Motor neuron (in vitro differentiated cells): ENCODE results near the gene MAP3K10. TPM values are rescaled to one million over a fixed set of nuclear protein-coding genes. Genes with fewer than 3 reads are reported as not detected.
A peak's percentile ranks its signal among the peaks of the same experiment; 100 is the strongest.

Experiments
- ATAC-seq, 8 experiments: fragments of 200-7000 bp; cut with Tn5 transposase; replicated peaks in 6 of 8; 2 replicates each; pipeline ENCODE4 v1.8.0; 2021; ENCODE audit warnings: mild to moderate bottlenecking in 8 of 8, moderate library complexity in 8 of 8
- H3K27ac ChIP-seq, 2 donors: fragments of 250-450 bp; sonication (Bioruptor Pico); 2 replicates each; pipeline ENCODE4 v1.9.0; 2021; ENCODE audit warnings: antibody characterized with exemption in 2 of 2, mild to moderate bottlenecking in 2 of 2, moderate library complexity in 1 of 2
- H3K4me1 ChIP-seq, 2 donors: fragments of 250-450 bp; sonication (Bioruptor Pico); replicated peaks in 1 of 2; 2 replicates each; pipeline ENCODE4 v1.6.1; 2021; ENCODE audit warnings: antibody characterized with exemption in 2 of 2, mild to moderate bottlenecking in 2 of 2, moderate library complexity in 1 of 2
- H3K4me3 ChIP-seq, 5 donors: fragments of 250-450 bp; sonication (Bioruptor Pico); 2 replicates each; pipeline ENCODE4 v1.9.0; 2021; ENCODE audit warnings: antibody characterized with exemption in 5 of 5, mild to moderate bottlenecking in 5 of 5, moderate library complexity in 4 of 5
- whole genome bisulfite sequencing, 10 experiments: fragments of 450-650 bp; shearing (Covaris generic); methylation state at CpG; one replicate each; pipeline ENCODE4 v1.0.0; 2022; 5-methylcytosine and 5-hydroxymethylcytosine counted together
- in situ Hi-C, 9 experiments: fragments of 400-800 bp; cut with MboI; loops; one replicate each; pipeline ENCODE4 v1.15.0; 2021; ENCODE audit warnings: low sequenced_read_pairs in 9 of 9, low pct_unique_long_range_greater_than_20kb in 2 of 9; ENCODE audit not compliant: unreplicated experiment in 9 of 9
- total RNA-seq, 8 experiments: library from RNA; unstranded; fragments of 300-600 nt; gene quantifications; 2 replicates each; pipeline versions ENCODE4 v1.2.3 to v1.2.4, GENCODE V29; 2022

The MAP3K10 gene
- total RNA-seq, 8 experiments from 2014 or later = 4.4 to 22.2 (median 15.9) TPM

- in situ Hi-C loops = no loop called here
- no peak overlapping the region for H3K4me3 ChIP-seq
- WGBS, 10 experiments = 80 to 100% (median 94%) methylated on average over 1 to 9 of the region's 22 CpGs; no CpG with 5 or more reads in 6 of the 10 experiments
- peaks cover 17 to 18% of the 10 kb centered on the region in 2 donors for H3K4me1 ChIP-seq
- H3K27ac ChIP-seq = no peak overlapping the region
- no peak for ATAC-seq
These were observed 43.4 kb downstream of the MAP3K10 start for GRCh38 chr19:40234429-40235237.

- Histone ChIP-seq H3K4me3 (no peak overlapping the region), H3K27ac (no peak overlapping the region), H3K4me1 (peaks cover 17 to 18% of the 10 kb centered on the region in 2 donors)
- ATAC-seq = peak in 1 of 8 experiments; percentile 28
- in situ Hi-C loops = no loop called here
- WGBS, 10 experiments = 70 to 100% (median 94%) methylated on average over 1 to 6 of the region's 30 CpGs; no CpG with 5 or more reads in 5 of the 10 experiments
These were observed 44.2 kb downstream of the MAP3K10 start for GRCh38 chr19:40235238-40236025.

- Histone ChIP-seq H3K4me1 (peaks cover 17 to 18% of the 10 kb centered on the region in 2 donors), H3K27ac (no peak overlapping the region), H3K4me3 (no peak overlapping the region)
- in situ Hi-C loops = no loop called here
- 100% methylated on average over 1 of the region's 9 CpGs; no CpG with 5 or more reads in 9 of the 10 experiments for WGBS, 10 experiments
- ATAC-seq = no peak
These were observed 44.8 kb downstream of the MAP3K10 start for GRCh38 chr19:40236026-40236355.

- no peak for ATAC-seq
- H3K4me3 ChIP-seq = no peak overlapping the region
- 72 to 100% (median 86%) methylated on average over 1 to 5 of the region's 6 CpGs; no CpG with 5 or more reads in 3 of the 10 experiments for WGBS, 10 experiments
- in situ Hi-C loops = no loop called here
- H3K4me1 ChIP-seq = peaks cover 13 to 14% of the 10 kb centered on the region in 2 donors
- no peak overlapping the region for H3K27ac ChIP-seq
These were observed 45.1 kb downstream of the MAP3K10 start for GRCh38 chr19:40236366-40236765.

- Histone ChIP-seq H3K4me3 (no peak overlapping the region), H3K4me1 (no peaks in the 10 kb centered on the region), H3K27ac (no peak overlapping the region)
- 100% methylated on average over 2 of the region's 14 CpGs; no CpG with 5 or more reads in 9 of the 10 experiments for WGBS, 10 experiments
- in situ Hi-C loops = no loop called here
- no peak for ATAC-seq
These were observed 46.6 kb downstream of the MAP3K10 start for GRCh38 chr19:40237791-40238190.

GRCh38 chr19:40238775-40239174 is 47.5 kb downstream of the MAP3K10 start:
- no peak overlapping the region for H3K27ac ChIP-seq
- in situ Hi-C loops = no loop called here
- no peak for ATAC-seq
- H3K4me3 ChIP-seq = no peak overlapping the region
- no peaks in the 10 kb centered on the region for H3K4me1 ChIP-seq
- 100% methylated on average over 2 of the region's 9 CpGs; no CpG with 5 or more reads in 9 of the 10 experiments for WGBS, 10 experiments

- WGBS, 10 experiments = 84 to 95% (median 91%) methylated on average over 3 to 7 of the region's 12 CpGs; no CpG with 5 or more reads in 6 of the 10 experiments
- Histone ChIP-seq H3K27ac (no peak overlapping the region), H3K4me1 (no peaks in the 10 kb centered on the region), H3K4me3 (no peak overlapping the region)
- no peak for ATAC-seq
- in situ Hi-C loops = no loop called here
These were observed 48.4 kb downstream of the MAP3K10 start for GRCh38 chr19:40239415-40240226.

GRCh38 chr19:40240332-40240731 is 49.1 kb downstream of the MAP3K10 start:
- 92 to 100% (median 96%) methylated on average over 1 to 5 of the region's 6 CpGs; no CpG with 5 or more reads in 4 of the 10 experiments for WGBS, 10 experiments
- in situ Hi-C loops = no loop called here
- H3K4me1 ChIP-seq = no peaks in the 10 kb centered on the region
- no peak for ATAC-seq
- H3K27ac ChIP-seq = no peak overlapping the region
- H3K4me3 ChIP-seq = no peak overlapping the region

- in situ Hi-C loops = no loop called here
- no peak for ATAC-seq
- 79 to 100% (median 94%) methylated on average over 1 to 9 of the region's 12 CpGs; no CpG with 5 or more reads in 2 of the 10 experiments for WGBS, 10 experiments
- H3K4me1 ChIP-seq = no peaks in the 10 kb centered on the region
- H3K27ac ChIP-seq = no peak overlapping the region
- no peak overlapping the region for H3K4me3 ChIP-seq
These were observed 50.0 kb downstream of the MAP3K10 start for GRCh38 chr19:40241125-40241808.

- 72 to 100% (median 88%) methylated on average over 2 to 13 of the region's 21 CpGs; no CpG with 5 or more reads in 3 of the 10 experiments for WGBS, 10 experiments
- in situ Hi-C loops = no loop called here
- Histone ChIP-seq H3K4me1 (no peaks in the 10 kb centered on the region), H3K4me3 (no peak overlapping the region), H3K27ac (no peak overlapping the region)
- ATAC-seq = no peak
These were observed 50.7 kb downstream of the MAP3K10 start for GRCh38 chr19:40241809-40242384.

GRCh38 chr19:40242480-40242879 is 51.3 kb downstream of the MAP3K10 start:
- H3K4me1 ChIP-seq = no peaks in the 10 kb centered on the region
- in situ Hi-C loops = no loop called here
- no peak overlapping the region for H3K27ac ChIP-seq
- ATAC-seq = no peak
- 93 to 100% (median 95%) methylated on average over 2 to 5 of the region's 12 CpGs; no CpG with 5 or more reads in 7 of the 10 experiments for WGBS, 10 experiments
- H3K4me3 ChIP-seq = no peak overlapping the region

GRCh38 chr19:40243181-40243580 is 52.0 kb downstream of the MAP3K10 start:
- 63 to 100% (median 95%) methylated on average over 1 to 2 of the region's 2 CpGs; no CpG with 5 or more reads in 2 of the 10 experiments for WGBS, 10 experiments
- no peaks in the 10 kb centered on the region for H3K4me1 ChIP-seq
- in situ Hi-C loops = no loop called here
- H3K4me3 ChIP-seq = no peak overlapping the region
- ATAC-seq = no peak
- no peak overlapping the region for H3K27ac ChIP-seq
